ENCODE measurements around the gene B3GNT7.
A peak's percentile ranks its signal among the peaks of the same experiment; 100 is the strongest.

The B3GNT7 gene

GRCh38 chr2:231370749-231371429 lies 24.6 kb upstream of the B3GNT7 start:
- no peak overlapping the region for H3K27ac ChIP-seq (ENCODE audit: extremely low read depth, low read depth, low read length)
- no peak overlapping the region for H3K4me3 ChIP-seq (ENCODE audit: low read depth, low read length)
- POLR2A ChIA-PET, result no interaction called here
- no peaks in the 10 kb centered on the region for H3K9me3 ChIP-seq (ENCODE audit: control insufficient read depth, insufficient read depth, low read depth, low read length)
- H3K4me1 ChIP-seq (ENCODE audit: control insufficient read depth, insufficient read depth, low read length), result no peaks in the 10 kb centered on the region
- no peaks in the 10 kb centered on the region for H3K36me3 ChIP-seq (ENCODE audit: control insufficient read depth in 2 of 2, insufficient read depth in 1 of 2, low read length in 2 of 2)
- TF ChIP-seq ZNF501 (tag by site-specific recombination; IDR thresholded peaks at IDR 0.05) (no peak), ZBTB1 (tag by site-specific recombination; IDR thresholded peaks at IDR 0.05) (no peak), HOXD13 (CRISPR knock-in tag; IDR thresholded peaks at IDR 0.05; ENCODE audit: borderline replicate concordance) (no peak), ZNF292 (tag by site-specific recombination; IDR thresholded peaks at IDR 0.05; ENCODE audit: borderline replicate concordance, low read depth) (no peak), PRDM4 (tag by site-specific recombination; IDR thresholded peaks at IDR 0.05) (no peak), ZNF19 (tag by site-specific recombination; IDR thresholded peaks at IDR 0.05; ENCODE audit: low read depth) (no peak), ZNF248 (tag by site-specific recombination; IDR thresholded peaks at IDR 0.05) (no peak)
- TF ChIP-seq, protein P1, sequence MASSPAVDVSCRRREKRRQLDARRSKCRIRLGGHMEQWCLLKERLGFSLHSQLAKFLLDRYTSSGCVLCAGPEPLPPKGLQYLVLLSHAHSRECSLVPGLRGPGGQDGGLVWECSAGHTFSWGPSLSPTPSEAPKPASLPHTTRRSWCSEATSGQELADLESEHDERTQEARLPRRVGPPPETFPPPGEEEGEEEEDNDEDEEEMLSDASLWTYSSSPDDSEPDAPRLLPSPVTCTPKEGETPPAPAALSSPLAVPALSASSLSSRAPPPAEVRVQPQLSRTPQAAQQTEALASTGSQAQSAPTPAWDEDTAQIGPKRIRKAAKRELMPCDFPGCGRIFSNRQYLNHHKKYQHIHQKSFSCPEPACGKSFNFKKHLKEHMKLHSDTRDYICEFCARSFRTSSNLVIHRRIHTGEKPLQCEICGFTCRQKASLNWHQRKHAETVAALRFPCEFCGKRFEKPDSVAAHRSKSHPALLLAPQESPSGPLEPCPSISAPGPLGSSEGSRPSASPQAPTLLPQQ (tag by site-specific recombination; IDR thresholded peaks at IDR 0.05), result no peak
- CTCF ChIA-PET, result interaction anchor here (0.6 to 0.8 kb wide), 2 partner anchors 160 to 284 kb away, joined by 3 to 6 read pairs; partner anchors contain the start of gene NMUR1

- Histone ChIP-seq H3K36me3 (ENCODE audit: control insufficient read depth in 2 of 2, insufficient read depth in 1 of 2, low read length in 2 of 2) (no peaks in the 10 kb centered on the region), H3K4me3 (ENCODE audit: low read depth, low read length) (no peak overlapping the region), H3K27ac (ENCODE audit: extremely low read depth, low read depth, low read length) (no peak overlapping the region), H3K9me3 (ENCODE audit: control insufficient read depth, insufficient read depth, low read depth, low read length) (no peaks in the 10 kb centered on the region), H3K4me1 (ENCODE audit: control insufficient read depth, insufficient read depth, low read length) (no peaks in the 10 kb centered on the region)
- TF ChIP-seq ZNF513 (tag by site-specific recombination; IDR thresholded peaks at IDR 0.05) (no peak), ZNF335 (tag by site-specific recombination; conservative IDR thresholded peaks at IDR 0.05) (no peak), ZIC2 (tag by site-specific recombination; IDR thresholded peaks at IDR 0.05) (peak; percentile 54), ZNF175 (tag by site-specific recombination; IDR thresholded peaks at IDR 0.05) (no peak), ZNF645 (tag by site-specific recombination; IDR thresholded peaks at IDR 0.05) (no peak), ZNF133 (tag by site-specific recombination; IDR thresholded peaks at IDR 0.05) (no peak), ZXDB (tag by site-specific recombination; IDR thresholded peaks at IDR 0.05) (no peak), ZNF423 (tag by site-specific recombination; IDR thresholded peaks at IDR 0.05) (no peak)
- TF ChIP-seq, protein P2, sequence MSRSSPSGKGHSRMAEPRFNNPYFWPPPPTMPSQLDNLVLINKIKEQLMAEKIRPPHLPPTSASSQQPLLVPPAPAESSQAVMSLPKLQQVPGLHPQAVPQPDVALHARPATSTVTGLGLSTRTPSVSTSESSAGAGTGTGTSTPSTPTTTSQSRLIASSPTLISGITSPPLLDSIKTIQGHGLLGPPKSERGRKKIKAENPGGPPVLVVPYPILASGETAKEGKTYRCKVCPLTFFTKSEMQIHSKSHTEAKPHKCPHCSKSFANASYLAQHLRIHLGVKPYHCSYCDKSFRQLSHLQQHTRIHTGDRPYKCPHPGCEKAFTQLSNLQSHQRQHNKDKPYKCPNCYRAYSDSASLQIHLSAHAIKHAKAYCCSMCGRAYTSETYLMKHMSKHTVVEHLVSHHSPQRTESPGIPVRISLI (tag by site-specific recombination; IDR thresholded peaks at IDR 0.05), result no peak
- CTCF ChIA-PET, result interaction anchor here (0.8 kb wide), 1 partner anchor 159 kb away, joined by 3 read pairs; the partner anchor contains the start of gene NMUR1
- POLR2A ChIA-PET, result no interaction called here
Measured at GRCh38 chr2:231371430-231372054, 24.0 kb upstream of the B3GNT7 start.

All from HEK293 (cell line).